Measurements from ENCODE around the gene NYAP1.
"Not testable (repeated sequence)": the region's sequence is repeated elsewhere in the genome, so short reads cannot be mapped to it uniquely, and the experiment has no call there.

The NYAP1 gene

GRCh38 chr7:100516135-100516812 lies 32.5 kb downstream of the NYAP1 start:
- DNase-seq: no peak

DNA sequence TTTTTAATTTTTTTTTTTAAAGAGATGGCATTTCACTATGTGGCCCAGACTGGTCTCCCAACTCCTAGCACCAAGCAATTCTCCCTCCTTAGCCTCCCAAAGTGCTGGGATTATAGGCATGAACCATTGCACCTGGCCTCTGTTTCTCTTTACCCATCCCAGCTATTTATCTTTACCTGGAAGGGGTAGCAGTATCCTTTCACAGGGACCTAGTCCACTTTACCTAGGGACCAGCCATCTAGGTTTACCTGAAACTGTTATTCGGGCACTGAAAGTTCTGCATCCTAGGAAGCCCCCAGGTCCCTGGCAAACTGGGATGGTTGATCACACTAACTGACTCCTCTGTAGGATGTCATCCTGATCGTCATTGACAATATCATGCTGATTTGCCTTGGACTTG lies 33.6 kb downstream of the NYAP1 start:
- DNase-seq: no peak

GRCh38 chr7:100519580-100519979 lies 35.9 kb downstream of the NYAP1 start:
- no peak for DNase-seq

- no peak for DNase-seq
Measured at GRCh38 chr7:100520138-100520537, 36.4 kb downstream of the NYAP1 start.

GRCh38 chr7:100521076-100521475 lies 37.3 kb downstream of the NYAP1 start:
- no peak for DNase-seq

DNA sequence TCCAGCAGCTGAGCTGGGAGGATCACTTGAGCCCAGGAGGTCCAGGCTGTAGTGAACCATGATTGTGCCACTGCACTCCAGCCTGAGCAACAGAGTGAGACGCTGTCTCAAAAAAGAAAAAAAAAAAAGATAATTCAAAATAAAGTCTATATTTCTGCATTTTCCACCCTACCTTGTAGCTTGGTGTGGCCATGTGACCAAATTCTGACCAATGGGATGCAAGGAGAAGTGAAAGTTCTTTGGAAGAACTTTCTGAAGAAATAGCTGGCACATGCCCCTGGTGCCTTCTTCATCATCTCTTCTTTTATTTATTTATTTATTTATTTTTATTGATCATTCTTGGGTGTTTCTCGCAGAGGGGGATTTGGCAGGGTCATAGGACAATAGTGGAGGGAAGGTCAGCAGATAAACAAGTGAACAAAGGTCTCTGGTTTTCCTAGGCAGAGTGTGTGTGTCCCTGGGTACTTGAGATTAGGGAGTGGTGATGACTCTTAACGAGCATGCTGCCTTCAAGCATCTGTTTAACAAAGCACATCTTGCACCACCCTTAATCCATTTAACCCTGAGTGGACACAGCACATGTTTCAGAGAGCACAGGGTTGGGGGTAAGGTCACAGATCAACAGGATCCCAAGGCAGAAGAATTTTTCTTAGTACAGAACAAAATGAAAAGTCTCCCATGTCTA lies 38.3 kb downstream of the NYAP1 start:
- not testable (repeated sequence) for DNase-seq

DNA sequence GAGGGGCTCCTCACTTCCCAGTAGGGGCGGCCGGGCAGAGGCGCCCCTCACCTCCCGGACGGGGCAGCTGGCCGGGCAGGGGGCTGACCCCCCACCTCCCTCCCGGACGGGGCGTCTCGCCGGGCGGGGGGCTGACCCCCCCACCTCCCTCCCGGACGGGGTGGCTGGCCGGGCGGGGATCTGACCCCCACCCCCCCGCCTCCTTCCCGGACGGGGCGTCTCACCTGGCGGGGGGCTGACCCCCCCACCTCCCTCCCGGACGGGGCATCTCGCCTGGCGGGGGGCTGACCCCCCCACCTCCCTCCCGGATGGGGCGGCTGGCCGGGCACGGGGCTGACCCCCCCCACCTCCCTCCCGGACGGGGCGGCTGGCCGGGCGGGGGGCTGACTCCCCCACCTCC lies 39.5 kb downstream of the NYAP1 start:
- not testable (repeated sequence) for DNase-seq

GRCh38 chr7:100528108-100528866 lies 44.6 kb downstream of the NYAP1 start:
- not testable (repeated sequence) for DNase-seq

- DNase-seq: no peak
Measured at GRCh38 chr7:100532165-100533022, 48.7 kb downstream of the NYAP1 start.

GRCh38 chr7:100535982-100536381 lies 52.3 kb downstream of the NYAP1 start:
- not testable (repeated sequence) for DNase-seq

- DNase-seq: not testable (repeated sequence)
Measured at GRCh38 chr7:100536695-100537094, 53.0 kb downstream of the NYAP1 start.

GRCh38 chr7:100538348-100538653 lies 54.6 kb downstream of the NYAP1 start:
- no peak for DNase-seq

DNA sequence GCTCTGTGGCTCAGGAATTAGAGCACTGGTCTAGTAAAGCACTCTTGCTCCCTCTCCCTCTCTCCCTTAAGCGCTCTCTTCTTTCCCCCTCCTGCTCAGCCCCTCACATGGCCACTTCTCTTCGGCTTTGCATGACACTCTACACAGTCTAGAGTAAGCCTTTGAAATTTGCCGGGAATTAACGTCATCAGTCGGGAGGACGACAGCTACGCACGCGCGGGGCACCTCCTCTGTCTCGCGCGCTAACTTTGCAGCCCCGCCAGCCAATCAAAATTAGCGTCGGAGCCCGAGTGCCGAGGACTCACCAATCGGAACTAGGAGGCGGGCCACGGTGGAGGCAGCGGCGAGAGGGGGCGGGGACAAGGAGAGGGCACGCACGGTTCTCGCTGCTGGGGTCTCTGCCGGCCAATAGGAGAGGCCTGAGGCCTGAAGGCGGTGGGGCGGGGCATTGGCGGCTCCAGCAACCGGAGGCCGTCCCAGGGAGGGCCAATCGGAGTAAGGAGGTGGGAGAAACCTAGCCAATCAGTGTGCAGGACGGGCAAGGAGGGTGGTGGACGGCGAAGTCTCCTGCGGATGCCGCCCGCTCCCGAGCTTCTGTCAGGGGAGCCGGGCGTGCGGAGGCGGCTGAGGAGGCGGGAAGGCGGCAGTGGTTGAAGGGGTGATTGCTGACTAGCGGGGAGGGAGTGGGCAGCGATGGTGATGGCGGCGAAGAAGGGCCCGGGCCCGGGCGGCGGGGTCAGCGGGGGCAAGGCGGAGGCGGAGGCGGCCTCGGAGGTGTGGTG lies 55.1 kb downstream of the NYAP1 start, which contains the start of gene AGFG2:
AGFG2 (plus strand) TSS at position 550 of the 782 bp plus-strand sequence; CDS start at position 694, 144 bp downstream.
- peak; percentile 100 for DNase-seq

DNA sequence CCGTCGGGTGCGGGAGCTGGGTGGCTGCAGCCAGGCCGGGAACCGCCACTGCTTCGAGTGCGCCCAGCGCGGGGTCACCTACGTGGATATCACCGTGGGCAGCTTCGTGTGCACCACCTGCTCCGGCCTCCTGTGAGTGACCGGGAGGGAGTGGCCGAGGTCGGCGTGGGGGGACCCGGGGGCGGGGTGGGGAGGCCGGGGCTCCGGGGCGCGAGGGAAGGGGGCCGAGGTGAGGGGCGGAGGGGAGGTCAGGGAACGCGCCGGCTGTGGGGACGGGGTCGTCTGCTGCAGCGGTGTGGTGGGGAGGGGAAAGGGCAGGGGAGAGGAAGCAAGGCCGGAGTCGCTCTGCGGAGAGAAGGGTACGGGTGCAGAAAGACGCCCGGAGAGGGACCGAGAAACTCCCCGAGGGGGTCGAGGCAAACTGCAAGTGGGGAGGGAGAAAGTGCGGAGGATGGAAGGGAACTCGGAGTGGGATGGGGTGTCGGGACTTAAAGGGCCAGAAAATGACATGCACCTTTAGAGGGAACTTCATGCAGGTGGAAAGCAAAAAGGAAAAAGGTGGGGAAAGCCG lies 55.8 kb downstream of the NYAP1 start:
- DNase-seq: no peak

DNA sequence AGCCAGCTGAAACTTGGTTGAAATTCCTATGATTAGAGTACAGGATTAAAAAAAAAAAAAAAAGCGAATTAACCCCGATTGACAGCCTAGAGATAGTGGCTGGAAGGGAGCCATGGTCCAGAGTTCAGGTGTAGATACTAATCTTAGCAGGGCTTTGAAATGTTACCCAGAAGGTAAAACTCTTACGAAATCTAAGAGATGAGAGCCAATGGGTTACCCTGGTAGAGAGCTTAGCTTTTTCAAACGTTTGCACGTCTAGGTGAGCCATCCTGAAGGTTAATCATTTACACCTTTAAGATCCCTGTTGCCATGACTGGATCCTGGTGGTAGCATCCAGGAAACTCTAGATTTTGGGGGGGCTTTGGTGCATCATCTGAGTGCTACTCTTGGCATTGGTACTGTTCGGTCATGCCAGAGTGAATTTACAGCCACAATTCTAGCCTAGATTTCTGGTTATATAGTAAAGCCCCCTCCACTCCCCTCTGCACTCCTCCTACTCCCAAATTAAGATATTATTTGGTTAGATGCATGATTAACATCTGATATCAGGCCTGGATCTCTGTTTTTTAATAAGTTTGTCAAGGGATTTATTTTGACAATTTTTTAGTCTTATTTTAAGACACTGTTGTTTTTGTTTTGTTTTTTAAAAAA lies 56.5 kb downstream of the NYAP1 start:
- no peak for DNase-seq

- not testable (repeated sequence) for DNase-seq
Measured at GRCh38 chr7:100541309-100541708, 57.6 kb downstream of the NYAP1 start.

DNA sequence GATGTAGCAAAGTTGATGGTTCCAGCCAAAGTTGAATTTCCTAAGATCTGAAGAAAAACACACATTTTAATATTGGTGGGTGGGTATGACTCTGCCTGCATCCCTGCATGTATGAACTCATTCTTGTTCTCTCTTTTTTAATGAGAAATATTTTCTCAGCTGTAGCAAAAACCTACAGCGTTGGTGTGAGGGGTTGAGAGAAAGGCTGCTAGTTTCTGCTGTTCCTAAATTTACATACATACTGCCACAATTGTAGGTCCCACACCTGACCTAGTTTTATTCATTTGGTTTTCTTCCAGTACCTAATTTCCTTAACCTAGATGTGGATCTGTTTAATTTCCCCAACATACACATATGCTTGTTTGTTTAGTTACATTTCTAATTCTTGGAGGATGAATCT lies 59.9 kb downstream of the NYAP1 start:
- DNase-seq: no peak

- no peak for DNase-seq
Measured at GRCh38 chr7:100544386-100544785, 60.7 kb downstream of the NYAP1 start.

Measured in stimulated activated CD4-positive, alpha-beta T cell treated with anti-CD3 and anti-CD28 coated beads, Interleukin-12 subunit alpha, Interleukin-12 subunit beta, amount 100 ng/mL, for 4 hours (primary cell).